Astrocyte of the cerebellum (primary cell): ENCODE results near the gene KCNIP4.

ENCODE experiments used
- DNase-seq: peaks from one replicate; pipeline ENCODE4 v3.0.0-alpha.2; 2011; ENCODE audit warnings: low read depth
- H3K4me3 ChIP-seq: 2 replicates; pipeline ENCODE4 v1.5.1; 2011; ENCODE audit warnings: mild to moderate bottlenecking, low read depth, low read length, moderate library complexity
- in situ Hi-C: cut with HindIII; loops from 2 replicates; pipeline ENCODE4 v1.10.0; 2017; ENCODE audit warnings: low sequenced_read_pairs
- TF ChIP-seq, protein P1 (sequence below): IDR thresholded peaks from 2 replicates; pipeline ENCODE4 v1.5.1; 2012; ENCODE audit warnings: low read length, low read depth, moderate library complexity, mild to moderate bottlenecking; ENCODE audit errors: missing control alignments

Gene KCNIP4

DNA sequence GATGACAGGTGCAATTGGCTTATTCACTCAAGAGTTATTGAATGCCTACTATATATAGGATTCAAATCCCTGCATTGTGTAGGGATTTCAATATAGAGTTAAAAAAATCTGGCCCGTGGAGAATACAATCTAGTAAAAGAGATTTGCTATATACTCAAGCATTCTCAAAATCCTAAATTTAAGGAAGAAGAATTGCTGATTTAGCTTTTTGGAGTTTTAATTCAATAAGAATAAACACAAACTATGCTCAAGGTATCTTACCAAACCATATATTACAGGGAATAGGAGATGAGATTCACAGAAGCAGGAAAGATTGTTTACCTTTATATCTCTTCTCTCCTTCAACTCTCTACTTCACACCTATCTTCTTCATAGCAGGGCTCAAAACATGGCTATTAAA, 771.5 kb downstream of the KCNIP4 start:
- no peak for DNase-seq
- H3K4me3 ChIP-seq, result no peak overlapping the region
- TF ChIP-seq, protein P1, sequence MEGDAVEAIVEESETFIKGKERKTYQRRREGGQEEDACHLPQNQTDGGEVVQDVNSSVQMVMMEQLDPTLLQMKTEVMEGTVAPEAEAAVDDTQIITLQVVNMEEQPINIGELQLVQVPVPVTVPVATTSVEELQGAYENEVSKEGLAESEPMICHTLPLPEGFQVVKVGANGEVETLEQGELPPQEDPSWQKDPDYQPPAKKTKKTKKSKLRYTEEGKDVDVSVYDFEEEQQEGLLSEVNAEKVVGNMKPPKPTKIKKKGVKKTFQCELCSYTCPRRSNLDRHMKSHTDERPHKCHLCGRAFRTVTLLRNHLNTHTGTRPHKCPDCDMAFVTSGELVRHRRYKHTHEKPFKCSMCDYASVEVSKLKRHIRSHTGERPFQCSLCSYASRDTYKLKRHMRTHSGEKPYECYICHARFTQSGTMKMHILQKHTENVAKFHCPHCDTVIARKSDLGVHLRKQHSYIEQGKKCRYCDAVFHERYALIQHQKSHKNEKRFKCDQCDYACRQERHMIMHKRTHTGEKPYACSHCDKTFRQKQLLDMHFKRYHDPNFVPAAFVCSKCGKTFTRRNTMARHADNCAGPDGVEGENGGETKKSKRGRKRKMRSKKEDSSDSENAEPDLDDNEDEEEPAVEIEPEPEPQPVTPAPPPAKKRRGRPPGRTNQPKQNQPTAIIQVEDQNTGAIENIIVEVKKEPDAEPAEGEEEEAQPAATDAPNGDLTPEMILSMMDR, result no peak
- in situ Hi-C loops, result no loop called here

DNA sequence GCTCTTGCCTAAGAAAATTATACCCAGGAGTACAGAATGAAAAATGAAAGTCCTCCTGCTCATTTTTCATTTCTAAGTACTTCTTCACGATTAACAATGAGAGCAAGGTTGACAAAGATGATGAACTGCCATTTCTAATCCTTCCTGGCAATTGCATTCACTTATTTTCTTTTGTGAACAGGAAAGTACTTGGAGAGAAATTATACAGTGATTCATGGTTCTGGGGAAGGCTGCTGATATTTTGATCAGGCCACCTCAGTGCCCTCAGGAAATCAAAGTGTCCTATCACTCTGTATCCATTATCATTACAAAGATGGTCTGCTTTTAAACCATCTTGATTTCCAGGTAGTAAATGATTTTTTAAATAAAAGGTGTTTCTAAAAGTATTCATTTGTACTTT, 780.9 kb downstream of the KCNIP4 start:
- TF ChIP-seq, protein P1, result no peak
- H3K4me3 ChIP-seq, result no peak overlapping the region
- in situ Hi-C loops, result no loop called here
- DNase-seq, result no peak

DNA sequence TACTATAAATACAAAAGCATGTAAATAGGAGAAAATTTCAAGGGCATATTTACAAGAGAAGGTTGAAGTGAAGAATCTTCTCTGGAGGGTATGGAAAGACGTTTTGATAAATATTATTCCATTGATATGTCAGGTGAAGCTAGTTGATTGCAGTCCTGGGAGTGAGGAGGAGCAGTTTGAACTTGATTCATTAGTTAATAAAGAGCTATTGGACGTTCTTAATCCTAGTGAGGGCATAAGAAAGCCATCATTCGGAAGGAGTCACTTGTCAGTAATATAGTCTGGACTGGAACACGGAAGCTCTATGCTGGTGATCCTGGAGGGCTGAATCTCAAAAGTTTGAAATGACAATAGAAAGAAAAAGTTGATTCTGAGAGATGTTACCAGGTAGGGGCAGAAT, 793.2 kb downstream of the KCNIP4 start:
- DNase-seq, result no peak
- H3K4me3 ChIP-seq, result no peak overlapping the region
- in situ Hi-C loops, result no loop called here
- TF ChIP-seq, protein P1, result no peak

DNA sequence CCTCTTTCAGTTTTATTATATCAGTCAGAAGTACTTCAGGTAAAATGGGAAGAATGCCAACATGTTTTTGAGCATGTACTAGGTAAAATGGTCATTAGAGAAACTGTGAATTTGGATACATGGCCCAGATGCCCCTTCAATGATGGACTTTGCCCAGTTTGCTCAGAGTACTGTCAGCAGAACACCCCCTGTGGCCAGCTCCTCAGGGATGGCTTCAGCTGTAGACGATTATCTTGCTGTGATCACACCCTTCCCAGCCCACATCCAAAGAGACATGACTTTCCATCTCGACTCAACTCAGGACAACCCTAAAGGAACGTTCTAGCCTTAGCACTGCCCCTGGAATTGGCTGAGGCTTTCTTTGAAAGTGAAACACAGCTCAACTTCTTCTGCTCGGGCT, 809.2 kb downstream of the KCNIP4 start:
- no peak overlapping the region for H3K4me3 ChIP-seq
- no peak for DNase-seq
- in situ Hi-C loops, result loop anchor here (25.0 kb wide), 1 partner anchor 377 kb away; no protein-coding TSS in a partner anchor
- TF ChIP-seq, protein P1, result no peak

DNA sequence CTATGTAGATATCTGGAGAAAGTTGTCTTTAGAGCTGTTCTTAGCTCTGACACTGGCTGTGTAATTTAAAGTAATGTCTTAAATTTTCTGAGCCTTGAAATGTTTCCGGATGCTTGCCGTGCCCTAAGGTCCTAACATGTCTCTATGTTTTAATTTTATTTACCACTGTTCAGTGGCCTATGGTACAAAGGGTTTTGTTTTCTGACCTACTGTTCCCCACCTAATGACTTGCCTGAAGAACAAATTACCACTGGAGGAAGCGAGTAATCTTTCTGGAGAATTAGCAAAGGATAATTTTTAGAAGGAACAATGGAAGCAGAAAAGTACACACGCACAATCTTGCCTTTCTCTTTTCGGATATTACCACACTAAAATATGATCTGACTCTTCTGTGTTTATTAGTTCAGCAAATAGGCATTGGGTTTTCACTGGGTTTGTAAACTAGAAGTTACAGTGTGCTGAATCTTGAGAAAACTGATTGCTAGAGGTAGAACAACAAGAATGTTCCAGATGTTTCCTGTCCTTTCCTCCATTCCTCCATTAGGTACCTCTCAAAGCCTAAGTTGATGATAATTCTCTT, 812.4 kb downstream of the KCNIP4 start:
- TF ChIP-seq, protein P1, result no peak
- in situ Hi-C loops, result loop anchor here (25.0 kb wide), 1 partner anchor 374 kb away; no protein-coding TSS in a partner anchor
- H3K4me3 ChIP-seq, result no peak overlapping the region
- no peak for DNase-seq

DNA sequence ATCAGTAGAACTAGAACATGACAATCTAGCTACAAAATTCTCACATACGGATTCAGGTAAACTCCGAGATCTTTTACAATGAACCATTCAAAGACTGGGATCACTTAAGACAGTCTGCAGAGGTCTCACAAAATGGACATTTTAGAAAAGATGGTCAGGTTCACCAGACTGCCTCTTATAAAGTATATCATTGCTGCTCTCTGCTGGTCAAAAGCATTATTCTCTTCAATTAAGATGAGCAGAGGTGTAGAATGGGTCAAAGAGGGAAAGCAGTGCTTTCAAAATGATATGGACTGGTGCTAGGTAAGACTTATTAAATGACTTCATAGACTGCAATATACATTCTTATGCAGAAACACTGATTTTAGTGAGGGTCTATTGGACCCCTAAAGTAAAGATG, 813.6 kb downstream of the KCNIP4 start:
- in situ Hi-C loops, result loop anchor here (25.0 kb wide), 1 partner anchor 373 kb away; no protein-coding TSS in a partner anchor
- peak; percentile 9 for DNase-seq
- TF ChIP-seq, protein P1, result no peak
- H3K4me3 ChIP-seq, result no peak overlapping the region
